Renal cortex interstitium (tissue), 11 donors: Measurements from ENCODE around the gene FGR. TPM values are rescaled to one million over a fixed set of nuclear protein-coding genes. Genes with fewer than 3 reads are reported as not detected.

Experiments
- DNase-seq, 11 donors: peaks; one replicate each; pipeline ENCODE4 v3.0.0-alpha.2; 2013; ENCODE audit warnings: low read depth in 9 of 11, low spot score in 4 of 11; ENCODE audit errors: extremely low read depth in 1 of 11
- polyA plus RNA-seq, 3 donors: library from polyadenylated mRNA; unstranded; fragments of 120-200 nt; gene quantifications; one replicate each; pipeline ENCODE4 v1.2.1, GENCODE V29; 2013; ENCODE audit not compliant: insufficient read length in 3 of 3

Gene FGR
- polyA plus RNA-seq, 3 donors: 1.6 to 2.8 (median 2.1) TPM

GRCh38 chr1:27605796-27606707 is 28.9 kb downstream of the FGR start:
- peak in 1 of 11 donors; percentile 66 for DNase-seq

GRCh38 chr1:27605300-27605766 is 29.7 kb downstream of the FGR start:
- no peak for DNase-seq

GRCh38 chr1:27604579-27605299 is 30.2 kb downstream of the FGR start:
- no peak for DNase-seq

- DNase-seq: peak in 8 of 11 donors; percentile 74 to 91 (median 87)
Measured at GRCh38 chr1:27603681-27604578, 31.1 kb downstream of the FGR start, which contains the start of gene AHDC1. Gene AHDC1, minus strand, starts transcription at chr1:27604144. Its CDS starts 52,029 bp downstream, at chr1:27552115.

- DNase-seq: no peak
Measured at GRCh38 chr1:27603309-27603680, 31.7 kb downstream of the FGR start.

- peak in 1 of 11 donors; percentile 43 for DNase-seq
Measured at GRCh38 chr1:27602462-27603308, 32.3 kb downstream of the FGR start.

GRCh38 chr1:27601771-27602461 is 33.1 kb downstream of the FGR start:
- DNase-seq: no peak

- DNase-seq: no peak
Measured at GRCh38 chr1:27601321-27601770, 33.6 kb downstream of the FGR start.

GRCh38 chr1:27600498-27601175 is 34.3 kb downstream of the FGR start:
- DNase-seq: peak in 1 of 11 donors; percentile 67

GRCh38 chr1:27599605-27600497 is 35.1 kb downstream of the FGR start:
- DNase-seq: no peak

GRCh38 chr1:27598902-27599528 is 36.0 kb downstream of the FGR start:
- no peak for DNase-seq

GRCh38 chr1:27598295-27598687 is 36.7 kb downstream of the FGR start:
- DNase-seq: no peak

GRCh38 chr1:27597516-27598294 is 37.3 kb downstream of the FGR start:
- DNase-seq: no peak

GRCh38 chr1:27596986-27597385 is 38.0 kb downstream of the FGR start:
- no peak for DNase-seq

- DNase-seq: no peak
Measured at GRCh38 chr1:27596261-27596660, 38.7 kb downstream of the FGR start.
